Astrocyte of the spinal cord (primary cell): ENCODE results near the gene GTF2A2.
A peak's percentile ranks its signal among the peaks of the same experiment; 100 is the strongest.

ENCODE experiments used
- DNase-seq: peaks from one replicate; pipeline ENCODE4 v3.0.0; 2011; ENCODE audit warnings: low read depth, low spot score
- H3K4me3 ChIP-seq: 2 replicates; pipeline ENCODE4 v1.5.1; 2011; ENCODE audit warnings: low read depth, mild to moderate bottlenecking, low read length, moderate library complexity
- CTCF ChIP-seq: IDR thresholded peaks from 2 replicates; pipeline ENCODE4 v1.5.1; 2012; ENCODE audit warnings: low read depth, mild to moderate bottlenecking, low read length, inconsistent platforms
- in situ Hi-C: cut with HindIII; loops from 2 replicates; pipeline ENCODE4 v1.10.0; 2017; ENCODE audit warnings: low sequenced_read_pairs

GTF2A2 gene

GRCh38 chr15:59611276-59612260, 45.7 kb downstream of the GTF2A2 start, which contains the start of gene GCNT3:
Gene GCNT3 (plus strand): TSS chr15:59611783. CDS start chr15:59618239, 6,456 bp downstream.
- in situ Hi-C loops: no loop called here
- DNase-seq: peak; percentile 9
- no peak for TF ChIP-seq CTCF
- no peak within 1 kb of the TSS for H3K4me3 ChIP-seq

- in situ Hi-C loops: no loop called here
- DNase-seq: no peak
- no peak for TF ChIP-seq CTCF
- H3K4me3 ChIP-seq: no peak overlapping the region
These were observed 47.3 kb downstream of the GTF2A2 start for GRCh38 chr15:59609730-59610712.

GRCh38 chr15:59605994-59606393, 51.3 kb downstream of the GTF2A2 start:
- TF ChIP-seq CTCF: no peak
- no peak for DNase-seq
- H3K4me3 ChIP-seq: no peak overlapping the region
- in situ Hi-C loops: no loop called here

GRCh38 chr15:59598461-59598860, 58.9 kb downstream of the GTF2A2 start:
- DNase-seq: no peak
- TF ChIP-seq CTCF: no peak
- in situ Hi-C loops: no loop called here
- no peak overlapping the region for H3K4me3 ChIP-seq

GRCh38 chr15:59596640-59597039, 60.7 kb downstream of the GTF2A2 start:
- TF ChIP-seq CTCF: no peak
- DNase-seq: no peak
- in situ Hi-C loops: no loop called here
- H3K4me3 ChIP-seq: no peak overlapping the region

- in situ Hi-C loops: no loop called here
- DNase-seq: no peak
- no peak overlapping the region for H3K4me3 ChIP-seq
- no peak for TF ChIP-seq CTCF
These were observed 61.8 kb downstream of the GTF2A2 start for GRCh38 chr15:59595434-59595915.
